SKM-1 (cell line): ENCODE data around the gene TNC.

Experiments used
- DNase-seq: peaks from one replicate; lab custom pipeline; 2025; ENCODE audit not compliant: unreplicated experiment; lab: John Stamatoyannopoulos, UW

The TNC gene

GRCh38 chr9:115015018-115015635 lies 102.8 kb downstream of the TNC start:
- DNase-seq, result no peak

DNA sequence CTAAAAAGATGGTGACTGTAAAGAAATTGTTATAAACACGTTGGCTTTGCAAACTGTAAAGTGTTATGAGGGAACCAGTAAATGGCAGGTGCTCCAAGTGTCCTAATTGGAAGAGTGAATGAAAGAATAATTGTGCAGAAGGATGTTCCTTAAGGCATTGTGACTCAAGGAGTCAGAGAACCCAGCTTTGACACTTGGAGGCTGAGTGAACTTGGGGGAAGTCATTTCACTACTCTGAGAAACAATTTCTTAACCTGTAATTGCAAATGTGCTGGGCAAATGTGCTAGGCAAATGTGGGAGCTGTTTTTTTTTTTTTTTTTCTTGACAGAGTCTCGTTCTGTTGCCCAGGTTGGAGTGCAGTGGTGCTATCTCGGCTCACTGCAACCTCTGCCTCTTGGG lies 103.5 kb downstream of the TNC start:
- no peak for DNase-seq

GRCh38 chr9:115013998-115014397 lies 104.0 kb downstream of the TNC start:
- no peak for DNase-seq

- DNase-seq, result no peak
Observed at GRCh38 chr9:115012486-115012885, 105.5 kb downstream of the TNC start.

DNA sequence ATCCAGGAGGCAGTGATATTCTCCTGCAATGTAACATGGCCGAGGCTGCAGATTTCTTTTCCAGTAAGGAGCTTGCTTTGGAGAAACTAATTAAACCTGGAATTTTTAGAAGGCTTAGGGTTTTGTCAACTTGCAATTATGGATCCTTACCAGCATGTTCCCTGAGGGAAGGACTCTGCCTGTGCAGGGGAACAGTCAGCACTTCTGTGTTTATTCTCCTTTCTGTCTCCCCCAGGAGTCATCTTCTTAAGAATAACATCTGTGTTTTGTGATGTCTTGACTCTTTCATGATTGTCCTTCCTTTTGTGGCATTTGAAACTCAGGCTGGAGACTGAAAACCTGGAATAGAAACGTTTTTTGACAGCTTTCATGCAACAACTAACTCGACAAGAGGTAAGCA lies 107.1 kb downstream of the TNC start:
- DNase-seq, result no peak

DNA sequence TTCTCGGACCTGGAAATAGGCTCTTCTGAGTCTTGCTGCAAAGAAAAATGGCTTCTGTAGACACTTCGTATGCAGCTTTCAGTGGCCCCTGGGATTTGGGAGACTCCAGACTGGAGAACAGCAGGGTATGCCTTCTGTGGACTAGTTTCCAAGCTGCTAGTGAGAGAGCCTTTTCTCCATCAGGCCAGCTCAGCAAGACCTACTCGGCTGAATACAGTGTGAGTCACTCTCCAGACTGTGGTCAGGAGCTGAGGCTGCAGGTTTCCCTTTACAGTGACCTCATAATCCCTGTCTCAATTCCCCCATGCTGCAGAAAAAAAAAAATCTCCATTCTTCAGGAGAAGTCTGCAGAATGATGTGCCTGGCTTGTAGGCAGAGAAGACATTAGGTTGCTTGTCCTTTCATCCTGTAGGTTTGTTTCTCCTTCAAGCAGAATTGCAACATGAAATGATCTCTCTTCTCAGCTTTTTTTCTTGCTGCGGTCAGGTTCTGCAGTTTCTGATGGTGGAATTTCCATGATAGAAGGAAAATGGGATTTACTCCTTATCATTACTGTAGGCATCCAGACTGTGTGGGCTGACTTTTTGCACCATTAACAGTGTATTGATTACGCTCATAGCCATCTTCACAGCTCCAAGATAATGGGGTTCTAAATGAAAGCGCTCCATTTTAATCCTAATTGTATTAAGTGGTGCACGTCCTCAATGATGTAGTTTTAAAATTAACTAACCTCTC lies 109.3 kb downstream of the TNC start:
- DNase-seq, result no peak

- no peak for DNase-seq
Observed at GRCh38 chr9:115006660-115007059, 111.3 kb downstream of the TNC start.

- no peak for DNase-seq
Observed at GRCh38 chr9:115005322-115005721, 112.6 kb downstream of the TNC start.

DNA sequence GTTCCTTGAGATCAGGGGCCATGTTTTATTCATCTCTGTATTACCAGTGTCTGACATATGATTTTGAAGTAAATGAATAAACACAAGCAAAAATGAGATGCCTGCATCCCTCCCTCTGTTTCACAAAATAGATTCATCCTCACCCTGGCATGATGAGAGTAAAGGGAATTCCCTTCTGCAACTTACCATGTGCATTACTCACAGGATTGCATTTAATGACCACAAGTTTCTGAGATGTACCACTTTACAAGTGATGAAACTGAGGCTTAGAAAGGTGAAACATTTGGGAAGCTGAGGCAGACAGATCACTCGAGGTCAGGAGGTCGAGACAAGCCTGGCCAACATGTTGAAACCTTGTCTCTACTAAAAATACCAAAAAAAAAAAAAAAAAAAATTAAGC lies 113.4 kb downstream of the TNC start:
- DNase-seq, result no peak

DNA sequence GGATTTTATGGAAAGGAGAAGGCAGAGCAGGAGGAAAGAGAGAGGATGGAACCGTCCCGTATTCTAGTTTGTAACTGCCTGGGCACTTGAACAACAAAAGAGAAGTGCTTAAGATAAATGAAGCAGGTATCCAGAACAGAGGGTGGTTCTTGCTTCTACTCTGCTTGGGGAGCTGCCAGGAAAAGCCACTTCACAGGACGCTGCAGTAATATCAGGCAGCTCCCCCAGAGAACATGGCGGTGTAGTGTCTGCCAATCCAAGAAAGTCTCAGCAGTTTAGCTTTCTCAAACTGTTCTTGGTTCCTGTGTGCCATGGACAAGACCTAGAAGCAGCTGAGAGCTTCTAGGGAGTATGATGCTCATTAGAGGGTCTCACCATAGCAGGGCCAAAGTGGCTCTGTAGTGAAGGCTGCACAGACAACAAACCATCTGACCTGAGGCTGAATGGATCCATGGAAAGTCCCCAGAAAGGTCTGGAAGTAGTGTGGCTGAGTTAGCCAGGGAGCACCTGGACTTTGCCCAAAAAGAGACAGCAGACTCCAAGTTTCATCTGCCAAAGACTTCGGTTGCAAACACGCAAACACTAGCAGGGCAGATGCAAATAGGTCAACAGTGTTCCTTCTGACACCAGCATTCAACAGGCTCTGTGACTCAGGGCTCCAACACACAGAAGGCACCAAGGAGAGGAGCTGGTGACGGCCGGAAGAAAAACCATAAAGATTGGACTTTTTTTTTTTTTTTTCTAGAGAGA lies 115.4 kb downstream of the TNC start:
- DNase-seq, result no peak

DNA sequence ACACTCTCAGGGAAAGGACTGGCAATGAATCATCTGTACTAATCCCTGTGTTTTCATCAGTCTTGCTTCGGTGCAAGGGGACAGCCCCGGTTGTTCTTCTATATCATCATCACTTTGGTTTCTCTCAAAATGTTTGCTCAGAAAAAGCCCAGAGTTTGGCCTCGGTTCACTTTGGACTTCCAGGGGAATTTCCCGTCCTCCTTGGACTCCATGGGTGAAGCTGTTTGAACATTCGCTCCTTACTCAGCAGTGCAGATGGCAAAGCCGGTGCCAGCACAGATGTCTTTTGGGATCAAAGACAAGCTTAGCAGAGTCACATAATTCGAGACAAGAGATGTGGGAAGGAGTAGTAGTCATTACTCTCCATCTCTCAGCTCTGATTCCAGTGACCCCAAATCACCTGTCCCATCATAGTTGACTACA lies 117.7 kb downstream of the TNC start:
- DNase-seq, result no peak

DNA sequence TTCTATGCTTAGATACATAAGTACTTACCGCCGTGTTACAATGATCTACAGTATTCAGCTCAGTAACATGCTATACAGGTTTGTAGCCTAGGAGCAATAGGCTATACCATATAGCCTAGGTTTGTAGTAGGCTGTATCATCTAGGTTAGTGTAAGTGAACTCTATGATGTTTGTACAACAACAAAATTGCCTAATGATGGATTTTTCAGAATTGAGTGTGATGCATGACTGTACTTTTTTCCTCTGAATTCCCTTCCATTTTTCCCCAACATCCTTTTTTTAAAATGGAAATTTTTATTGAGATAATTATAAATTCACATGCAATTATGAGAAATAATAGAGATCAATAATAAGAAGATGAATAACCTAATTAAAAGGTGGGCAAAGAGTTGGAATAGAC lies 119.6 kb downstream of the TNC start:
- no peak for DNase-seq

- DNase-seq, result peak; percentile 63
Observed at GRCh38 chr9:114995681-114996221, 122.2 kb downstream of the TNC start.

GRCh38 chr9:114994768-114995167 lies 123.2 kb downstream of the TNC start:
- DNase-seq, result no peak

DNA sequence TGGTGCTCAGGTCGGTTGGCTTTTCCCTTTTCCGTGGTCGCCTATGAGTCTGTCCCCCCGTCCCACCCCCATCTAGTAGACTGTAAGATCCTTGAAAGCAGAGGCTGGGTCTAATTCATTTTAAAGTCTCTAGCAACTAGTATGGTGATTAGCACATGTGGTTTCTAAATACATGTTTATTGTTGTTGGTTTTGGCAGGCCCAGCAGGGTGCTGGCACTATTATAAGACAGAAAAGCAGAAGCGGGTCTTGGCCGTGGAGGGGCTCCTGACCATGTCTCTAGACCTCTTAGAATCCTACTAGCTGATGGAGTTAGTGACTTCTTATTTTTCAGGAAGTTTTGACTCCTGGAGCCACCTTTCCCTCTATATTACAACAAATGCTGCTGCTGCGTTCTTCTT lies 126.1 kb downstream of the TNC start:
- no peak for DNase-seq

DNA sequence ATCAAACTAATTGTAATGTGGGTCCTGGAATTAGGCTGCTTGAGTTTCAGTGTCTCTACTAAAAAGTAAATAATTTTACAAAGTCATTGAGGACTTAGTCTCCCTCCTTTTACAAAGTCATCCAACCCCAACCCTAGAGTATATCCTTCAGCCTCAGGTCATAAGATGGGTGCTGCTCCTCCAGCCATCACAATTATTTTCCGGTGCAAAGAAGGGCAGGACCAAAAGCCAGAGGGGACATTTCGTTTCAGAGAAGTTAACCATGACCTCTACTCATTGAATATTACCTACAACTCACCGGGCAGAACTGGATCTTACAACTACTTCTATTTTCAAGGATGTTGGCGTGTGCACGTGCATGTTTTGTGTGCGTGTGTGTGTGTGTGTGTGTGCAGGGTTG lies 127.1 kb downstream of the TNC start:
- no peak for DNase-seq

- DNase-seq, result no peak
Observed at GRCh38 chr9:114989600-114990410, 128.2 kb downstream of the TNC start.

DNA sequence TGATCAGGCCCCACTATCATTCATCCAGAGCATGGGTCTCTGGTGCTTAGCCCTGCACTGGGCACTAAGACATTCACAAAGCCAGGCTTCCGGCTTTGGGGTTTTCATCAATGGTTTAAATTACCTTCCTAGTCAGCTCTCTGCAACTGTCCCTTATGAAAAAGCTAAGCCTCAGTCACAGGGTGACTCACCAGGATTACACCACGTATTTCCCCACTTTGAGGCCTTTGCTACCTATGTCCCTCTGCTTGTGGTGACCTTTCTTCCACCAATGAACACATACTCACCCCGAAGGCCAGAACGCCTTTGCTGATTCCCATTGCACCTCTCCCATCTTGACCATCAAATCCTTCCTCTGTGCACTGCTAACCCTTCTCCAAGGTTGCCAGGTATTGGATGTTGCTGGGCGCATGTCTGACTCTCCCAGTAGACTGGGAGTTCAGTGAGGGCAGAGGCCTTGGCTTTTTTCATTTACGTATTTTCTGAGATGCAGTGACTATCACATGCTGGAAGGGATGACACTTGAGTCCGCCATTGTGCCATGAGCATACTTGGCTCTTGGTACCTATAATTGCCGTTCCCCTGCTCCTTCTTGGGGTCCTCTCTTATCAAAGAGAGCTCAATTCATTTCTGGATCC lies 128.9 kb downstream of the TNC start:
- DNase-seq, result no peak

GRCh38 chr9:114987116-114987515 lies 130.8 kb downstream of the TNC start:
- DNase-seq, result no peak

- no peak for DNase-seq
Observed at GRCh38 chr9:114985959-114986501, 131.9 kb downstream of the TNC start.
